H9 (cell line): ENCODE results near the gene ZNF774. TPM values are rescaled to one million over a fixed set of nuclear protein-coding genes. Genes with fewer than 3 reads are reported as not detected.

Experiments
- DNase-seq: peaks from one replicate; pipeline ENCODE4 v3.0.0-alpha.2; 2017
- H2AFZ ChIP-seq: one replicate; pipeline ENCODE4 v1.6.1; 2013; ENCODE audit warnings: mild to moderate bottlenecking, low read length, control low read depth, moderate library complexity
- H2AK5ac ChIP-seq: 2 replicates; pipeline ENCODE4 v1.6.1; 2013; ENCODE audit warnings: low read length, control low read depth, mixed read lengths; ENCODE audit not compliant: insufficient read length
- H2BK120ac ChIP-seq: one replicate; pipeline ENCODE4 v1.6.1; 2013; ENCODE audit warnings: low read depth, mild to moderate bottlenecking, low read length, control low read depth, inconsistent platforms; ENCODE audit not compliant: poor library complexity, severe bottlenecking
- H2BK12ac ChIP-seq: 2 replicates; pipeline ENCODE4 v1.6.1; 2013; ENCODE audit warnings: low read length, control low read depth, mixed read lengths, low read depth; ENCODE audit not compliant: insufficient read length
- H2BK15ac ChIP-seq: 2 replicates; pipeline ENCODE4 v1.6.1; 2013; ENCODE audit warnings: low read depth, low read length, control low read depth
- H2BK20ac ChIP-seq: one replicate; pipeline ENCODE4 v1.6.1; 2013; ENCODE audit warnings: low read depth, mild to moderate bottlenecking, low read length, control low read depth, inconsistent platforms; ENCODE audit not compliant: poor library complexity, severe bottlenecking
- H2BK5ac ChIP-seq: 2 replicates; pipeline ENCODE4 v1.6.1; 2013; ENCODE audit warnings: low read length, control low read depth, mixed read lengths; ENCODE audit not compliant: insufficient read length
- H3K14ac ChIP-seq: 2 replicates; pipeline ENCODE4 v1.6.1; 2013; ENCODE audit warnings: low read length, control low read depth; ENCODE audit not compliant: insufficient read depth
- H3K18ac ChIP-seq: 2 replicates; pipeline ENCODE4 v1.6.1; 2013; ENCODE audit warnings: low read depth, mild to moderate bottlenecking, mixed read lengths, low read length, control low read depth; ENCODE audit not compliant: insufficient read length
- H3K23ac ChIP-seq: 2 replicates; pipeline ENCODE4 v1.6.1; 2013; ENCODE audit warnings: low read length, control low read depth, mixed read lengths, low read depth; ENCODE audit not compliant: insufficient read length
- H3K23me2 ChIP-seq: 2 replicates; pipeline ENCODE4 v1.6.1; 2013; ENCODE audit warnings: low read depth, mild to moderate bottlenecking, mixed read lengths, low read length, control low read depth; ENCODE audit not compliant: insufficient read length, poor library complexity, severe bottlenecking
- H3K27ac ChIP-seq: 2 replicates; pipeline ENCODE4 v1.5.1; 2013; ENCODE audit warnings: low read length, control low read depth, mixed read lengths, low read depth; ENCODE audit not compliant: insufficient read length
- H3K27me3 ChIP-seq: 2 replicates; pipeline ENCODE4 v1.6.1; 2013; ENCODE audit warnings: low read length, control low read depth, inconsistent platforms; ENCODE audit not compliant: insufficient read depth
- H3K4ac ChIP-seq: 2 replicates; pipeline ENCODE4 v1.6.1; 2013; ENCODE audit warnings: low read depth, mild to moderate bottlenecking, control low read depth, inconsistent platforms, low read length, moderate library complexity
- H3K4me1 ChIP-seq: 2 replicates; pipeline ENCODE4 v1.6.1; 2013; ENCODE audit warnings: low read length, control low read depth, inconsistent platforms; ENCODE audit not compliant: insufficient read depth
- H3K4me2 ChIP-seq: 2 replicates; pipeline ENCODE4 v1.6.1; 2013; ENCODE audit warnings: low read length, control low read depth, mixed read lengths; ENCODE audit not compliant: insufficient read length, insufficient read depth
- H3K56ac ChIP-seq: 2 replicates; pipeline ENCODE4 v1.6.1; 2013; ENCODE audit warnings: low read depth, mild to moderate bottlenecking, mixed read lengths, low read length, control low read depth; ENCODE audit not compliant: insufficient read length
- H3K79me1 ChIP-seq: 2 replicates; pipeline ENCODE4 v1.6.1; 2013; ENCODE audit warnings: low read depth, mild to moderate bottlenecking, moderate library complexity, low read length, control low read depth, inconsistent platforms; ENCODE audit not compliant: insufficient read depth, poor library complexity, severe bottlenecking
- H3K79me2 ChIP-seq: 2 replicates; pipeline ENCODE4 v1.6.1; 2013; ENCODE audit warnings: low read length, control low read depth, inconsistent platforms; ENCODE audit not compliant: insufficient read depth
- H3K9ac ChIP-seq: 2 replicates; pipeline ENCODE4 v1.6.1; 2013; ENCODE audit warnings: low read length, control low read depth, mixed read lengths; ENCODE audit not compliant: insufficient read length; ENCODE audit errors: extremely low read depth
- H3K9me3 ChIP-seq: one replicate; pipeline ENCODE4 v1.6.1; 2013; ENCODE audit warnings: low read depth, low read length, inconsistent platforms; ENCODE audit not compliant: control insufficient read depth
- H3T11ph ChIP-seq: one replicate; pipeline ENCODE4 v1.6.1; 2013; ENCODE audit warnings: mild to moderate bottlenecking, low read length, control low read depth, inconsistent platforms
- H4K20me1 ChIP-seq: one replicate; pipeline ENCODE4 v1.6.1; 2013; ENCODE audit not compliant: control insufficient read depth, insufficient read length, insufficient read depth
- H4K5ac ChIP-seq: 2 replicates; pipeline ENCODE4 v1.6.1; 2013; ENCODE audit warnings: low read depth, mild to moderate bottlenecking, mixed read lengths, low read length, control low read depth; ENCODE audit not compliant: insufficient read length
- H4K8ac ChIP-seq: replicated peaks from 2 replicates; pipeline ENCODE4 v1.6.1; 2013; ENCODE audit warnings: low read length, control low read depth, mixed read lengths, low read depth; ENCODE audit not compliant: insufficient read length
- H4K91ac ChIP-seq: 2 replicates; pipeline ENCODE4 v1.6.1; 2013; ENCODE audit warnings: low read depth, mild to moderate bottlenecking, moderate library complexity, mixed read lengths, low read length, control low read depth; ENCODE audit not compliant: insufficient read length
- H3K27ac Mint-ChIP-seq, 3 experiments: 2 replicates in 2 of 3; 3 replicates in 1 of 3; pipeline ENCODE4 v1.8.0; 2020 to 2021; ENCODE audit warnings: mixed read lengths in 3 of 3, mild to moderate bottlenecking in 1 of 3, moderate library complexity in 1 of 3
- H3K27me3 Mint-ChIP-seq: 2 replicates; pipeline ENCODE4 v1.8.0; 2021; ENCODE audit warnings: low read depth, mild to moderate bottlenecking, moderate library complexity, mixed read lengths
- H3K36me3 Mint-ChIP-seq, 3 experiments: 2 replicates in 2 of 3; 3 replicates in 1 of 3; pipeline ENCODE4 v1.8.0; 2020 to 2021; ENCODE audit warnings: low read depth in 3 of 3, mixed read lengths in 3 of 3; ENCODE audit not compliant: insufficient read depth in 1 of 3
- H3K4me1 Mint-ChIP-seq, 2 experiments: 2 replicates each; pipeline ENCODE4 v1.8.0; 2020; ENCODE audit warnings: mixed read lengths in 2 of 2
- H3K4me3 Mint-ChIP-seq, 2 experiments: 2 replicates in 1 of 2; 3 replicates in 1 of 2; pipeline ENCODE4 v1.8.0; 2020 to 2021; ENCODE audit warnings: mild to moderate bottlenecking in 2 of 2, mixed read lengths in 2 of 2, moderate library complexity in 1 of 2
- H3K9me3 Mint-ChIP-seq, 2 experiments: 2 replicates in 1 of 2; 3 replicates in 1 of 2; pipeline ENCODE4 v1.8.0; 2020; ENCODE audit warnings: mild to moderate bottlenecking in 2 of 2, mixed read lengths in 2 of 2, moderate library complexity in 1 of 2
- WGBS: extraction: QIAGEN DNeasy Blood & Tissue Kit; methylation state at CpG from one replicate; pipeline ENCODE4 v1.1.7; 2013; ENCODE audit warnings: missing lambda C conversion rate, low lambda C conversion rate, mixed read lengths; ENCODE audit not compliant: insufficient read length; ENCODE audit errors: extremely low coverage; 5-methylcytosine and 5-hydroxymethylcytosine counted together
- total RNA-seq: library from RNA; stranded (reverse); gene quantifications from 2 replicates; pipeline ENCODE4 v1.2.1, GENCODE V29; 2021
- TF ChIP-seq, protein P1 (sequence below): fragments of 200-600 bp; sonication (generic); conservative IDR thresholded peaks from 3 replicates; pipeline ENCODE4 v1.8.0; 2021; ENCODE audit warnings: antibody characterized with exemption, mild to moderate bottlenecking

The ZNF774 gene
- total RNA-seq, 1 experiment from 2014 or later, result 2.5 TPM

DNA sequence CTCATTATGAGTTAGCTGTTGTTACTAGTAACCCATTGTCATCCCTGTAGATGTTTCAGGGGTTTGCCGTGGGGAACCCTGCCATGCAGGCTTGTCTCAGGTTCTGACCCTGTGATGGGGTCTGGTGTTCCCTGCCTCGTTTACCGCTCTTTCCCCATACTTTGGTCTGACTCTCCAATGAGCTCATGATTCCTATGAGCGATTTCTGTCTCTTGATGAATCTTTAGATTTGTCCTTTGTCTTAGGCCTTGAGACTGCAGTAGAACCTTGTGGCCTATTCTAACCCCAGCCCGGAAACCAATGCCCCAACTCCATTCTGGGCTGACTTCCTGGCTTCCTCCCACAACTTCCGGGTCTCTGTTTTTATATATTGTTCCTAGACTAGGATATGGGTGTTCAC lies 24.7 kb downstream of the ZNF774 start:
- no peak overlapping the region for H3K9ac ChIP-seq
- no peak overlapping the region for H2BK15ac ChIP-seq
- H4K8ac ChIP-seq, result no peak overlapping the region

More for the DNA sequence above, 24.7 kb downstream of the ZNF774 start:
- no peaks in the 10 kb centered on the region for H3K79me1 ChIP-seq
- H4K5ac ChIP-seq, result no peak overlapping the region
- no CpG with 5 or more reads among the region's 6 CpGs for WGBS
- H3K14ac ChIP-seq, result no peak overlapping the region
- H3K9me3 ChIP-seq, result no peaks in the 10 kb centered on the region
- no peak overlapping the region for H3K56ac ChIP-seq
- Mint-ChIP-seq H3K27ac (no peak overlapping the region), H3K9me3 (peaks cover 13 to 16% of the 10 kb centered on the region in 2 experiments), H3K4me3 (no peak overlapping the region), H3K27me3 (no peaks in the 10 kb centered on the region), H3K4me1 (no peaks in the 10 kb centered on the region), H3K36me3 (peaks cover 2 to 10% (median 5%) of the 10 kb centered on the region in 3 experiments; a peak in 5 of 7 replicates)
- H3K4ac ChIP-seq, result no peak overlapping the region
- H3K23ac ChIP-seq, result no peak overlapping the region
- H3K27me3 ChIP-seq, result no peaks in the 10 kb centered on the region
- H3T11ph ChIP-seq, result no peak overlapping the region
- no peak overlapping the region for H4K91ac ChIP-seq
- no peaks in the 10 kb centered on the region for H4K20me1 ChIP-seq
- TF ChIP-seq, protein P1, sequence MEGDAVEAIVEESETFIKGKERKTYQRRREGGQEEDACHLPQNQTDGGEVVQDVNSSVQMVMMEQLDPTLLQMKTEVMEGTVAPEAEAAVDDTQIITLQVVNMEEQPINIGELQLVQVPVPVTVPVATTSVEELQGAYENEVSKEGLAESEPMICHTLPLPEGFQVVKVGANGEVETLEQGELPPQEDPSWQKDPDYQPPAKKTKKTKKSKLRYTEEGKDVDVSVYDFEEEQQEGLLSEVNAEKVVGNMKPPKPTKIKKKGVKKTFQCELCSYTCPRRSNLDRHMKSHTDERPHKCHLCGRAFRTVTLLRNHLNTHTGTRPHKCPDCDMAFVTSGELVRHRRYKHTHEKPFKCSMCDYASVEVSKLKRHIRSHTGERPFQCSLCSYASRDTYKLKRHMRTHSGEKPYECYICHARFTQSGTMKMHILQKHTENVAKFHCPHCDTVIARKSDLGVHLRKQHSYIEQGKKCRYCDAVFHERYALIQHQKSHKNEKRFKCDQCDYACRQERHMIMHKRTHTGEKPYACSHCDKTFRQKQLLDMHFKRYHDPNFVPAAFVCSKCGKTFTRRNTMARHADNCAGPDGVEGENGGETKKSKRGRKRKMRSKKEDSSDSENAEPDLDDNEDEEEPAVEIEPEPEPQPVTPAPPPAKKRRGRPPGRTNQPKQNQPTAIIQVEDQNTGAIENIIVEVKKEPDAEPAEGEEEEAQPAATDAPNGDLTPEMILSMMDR, result no peak
- no peak for DNase-seq
- no peak overlapping the region for H2BK120ac ChIP-seq
- H2BK20ac ChIP-seq, result no peak overlapping the region
- no peak overlapping the region for H2BK5ac ChIP-seq
- H2BK12ac ChIP-seq, result no peak overlapping the region
- H3K79me2 ChIP-seq, result no peaks in the 10 kb centered on the region
- H3K4me2 ChIP-seq, result no peak overlapping the region
- H3K18ac ChIP-seq, result no peak overlapping the region
- H2AK5ac ChIP-seq, result no peak overlapping the region
- H3K4me1 ChIP-seq, result no peaks in the 10 kb centered on the region
- no peak overlapping the region for H3K27ac ChIP-seq
- H3K23me2 ChIP-seq, result no peaks in the 10 kb centered on the region
- no peak overlapping the region for H2AFZ ChIP-seq
